OCI-M1 (cell line): ENCODE measurements around the gene PLEKHH1.
A peak's percentile ranks its signal among the peaks of the same experiment; 100 is the strongest.

Experiments
- DNase-seq: peaks from one replicate; lab custom pipeline; 2025; lab: John Stamatoyannopoulos, UW

The PLEKHH1 gene

DNA sequence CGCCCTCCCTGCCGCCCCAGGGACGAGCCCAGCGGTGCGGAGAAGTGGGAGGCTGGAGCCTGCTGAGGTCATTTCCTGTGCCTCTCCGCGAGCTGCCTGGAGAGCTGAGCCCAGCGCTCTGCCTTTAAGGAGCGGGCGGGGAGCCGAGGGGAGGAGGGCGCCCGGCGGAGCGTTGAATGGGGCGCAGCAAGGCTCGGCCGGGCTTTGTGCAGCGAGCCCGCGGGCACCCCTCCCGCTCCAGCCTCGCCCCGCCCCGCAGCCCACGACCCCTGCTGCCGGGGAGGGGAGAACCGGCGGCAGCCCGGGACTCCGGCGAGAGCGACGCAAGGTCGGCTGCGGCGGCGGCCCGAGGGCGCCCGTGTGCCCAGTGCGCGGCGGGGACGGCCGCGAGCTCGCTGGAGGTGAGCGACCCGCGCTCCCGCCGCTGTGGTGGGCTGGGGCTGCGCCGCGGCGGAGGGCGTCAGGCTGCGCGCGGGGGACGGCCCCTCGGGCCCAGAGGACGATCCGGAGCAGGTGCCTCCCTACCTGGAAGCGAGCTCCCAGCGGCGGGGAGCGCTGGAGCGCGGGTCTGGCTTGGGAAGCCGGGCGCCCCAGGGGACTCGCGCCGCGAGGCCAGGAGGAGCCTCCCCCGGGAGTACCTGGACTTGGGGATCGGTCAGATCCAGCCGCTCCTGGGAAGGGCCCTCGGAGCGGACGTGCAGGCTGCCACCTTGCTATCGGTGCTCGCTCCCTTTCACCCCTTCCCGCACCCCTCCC is at the start of gene PLEKHH1:
TSS of gene PLEKHH1 (plus strand) at position 293 of the 756 bp plus-strand sequence. CDS start 8,578 bp downstream, outside the sequence.
- DNase-seq = no peak

DNA sequence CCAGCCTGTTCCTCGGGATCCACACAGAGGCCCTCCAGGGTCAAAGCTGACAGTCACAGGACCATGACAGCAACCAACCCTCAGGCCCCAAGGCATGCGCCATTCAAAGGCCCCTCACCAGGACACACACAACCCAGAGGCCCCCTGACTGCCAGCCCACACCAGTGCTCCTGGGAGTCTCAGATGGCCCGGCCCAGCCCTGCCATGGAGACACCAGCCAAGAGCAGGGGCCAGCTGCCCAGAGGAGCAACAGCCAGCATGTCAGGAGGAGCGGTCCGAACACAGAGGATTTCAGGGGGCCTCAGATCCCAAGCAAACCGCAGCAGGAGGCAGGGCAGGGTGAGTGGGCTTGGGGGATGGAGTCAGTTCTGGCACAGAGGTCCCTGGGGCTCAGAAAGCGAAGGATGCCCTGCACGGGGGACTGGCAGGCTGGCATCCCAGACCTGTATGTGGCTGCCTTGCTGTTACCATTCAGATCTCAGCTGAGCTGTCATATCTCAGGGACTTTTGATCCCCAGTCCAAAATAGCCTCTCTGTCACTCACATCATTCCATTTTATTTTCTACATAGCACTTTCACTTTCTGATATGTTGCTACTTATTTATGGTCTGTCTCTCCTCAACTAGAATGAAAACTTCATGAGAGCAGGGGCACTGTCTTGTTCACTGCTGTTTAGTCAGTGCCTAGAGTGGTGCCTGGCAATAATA is 49.4 kb upstream of the PLEKHH1 start:
- no peak for DNase-seq

DNA sequence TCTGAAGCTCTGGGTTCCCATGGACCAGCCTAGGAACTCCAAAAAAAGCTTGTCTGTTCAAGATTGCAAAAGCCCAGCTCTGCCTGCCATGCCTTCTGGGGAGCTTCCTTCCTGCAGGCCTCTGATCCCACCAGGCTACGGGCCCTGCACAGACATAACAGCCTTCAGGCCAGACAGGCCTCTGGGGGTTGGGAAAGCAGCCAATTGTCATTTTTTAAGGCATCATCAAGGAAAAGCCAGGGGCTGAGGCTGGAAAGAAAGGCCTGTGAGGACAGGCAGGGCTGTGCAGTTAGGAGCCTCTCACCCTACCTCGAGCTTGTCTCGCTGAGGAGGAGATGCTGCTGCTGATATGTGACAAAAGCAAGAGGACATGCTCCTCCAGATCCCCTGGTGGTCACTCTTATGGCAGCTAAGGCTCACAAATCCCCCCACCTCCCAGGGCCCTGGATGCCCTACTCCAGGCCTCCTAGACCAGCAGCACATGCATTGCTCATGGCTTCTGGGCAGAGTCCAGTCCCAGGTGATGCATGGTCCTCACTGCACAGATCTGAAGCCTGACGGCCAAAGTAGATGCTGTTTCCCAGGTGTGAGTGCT is 47.5 kb upstream of the PLEKHH1 start:
- DNase-seq = no peak

DNA sequence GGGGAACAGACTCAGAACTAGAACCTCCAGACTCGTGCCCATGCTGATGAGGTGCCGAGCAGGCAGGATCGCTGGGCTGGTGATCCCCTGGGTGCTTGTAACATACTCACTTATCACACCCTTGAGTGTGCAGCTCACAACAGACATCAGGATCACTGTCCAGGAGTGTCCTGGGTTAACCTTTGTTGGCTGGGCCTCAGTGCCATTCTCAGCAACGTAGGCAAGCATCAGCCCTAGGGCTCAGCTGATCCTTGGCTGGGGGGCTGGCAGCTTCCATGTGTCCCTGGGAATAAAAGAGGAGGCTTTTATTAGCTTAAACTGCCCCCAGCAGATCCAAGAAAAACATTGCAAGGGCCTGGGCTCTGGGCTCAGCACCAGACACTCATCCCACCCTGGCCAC is 46.2 kb upstream of the PLEKHH1 start:
- DNase-seq = no peak

DNA sequence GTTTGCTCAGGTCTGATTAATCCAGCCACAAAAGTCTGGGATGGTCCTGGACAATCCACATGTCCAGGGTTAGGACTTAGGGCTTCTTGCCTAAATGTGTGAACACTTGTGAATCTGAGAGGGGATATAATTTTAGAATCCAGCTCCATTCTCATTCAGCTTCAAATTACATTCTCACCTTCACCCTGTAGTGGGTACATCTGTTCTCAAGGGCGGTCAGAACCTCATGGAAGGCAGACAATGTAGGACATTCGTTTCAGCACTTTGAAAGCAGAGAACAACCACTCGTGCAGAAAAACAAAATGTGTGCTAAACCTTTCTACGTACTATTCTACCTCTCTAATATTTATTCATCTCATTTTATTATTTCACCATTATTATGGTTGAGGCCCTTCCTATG is 45.8 kb upstream of the PLEKHH1 start:
- DNase-seq = no peak

DNA sequence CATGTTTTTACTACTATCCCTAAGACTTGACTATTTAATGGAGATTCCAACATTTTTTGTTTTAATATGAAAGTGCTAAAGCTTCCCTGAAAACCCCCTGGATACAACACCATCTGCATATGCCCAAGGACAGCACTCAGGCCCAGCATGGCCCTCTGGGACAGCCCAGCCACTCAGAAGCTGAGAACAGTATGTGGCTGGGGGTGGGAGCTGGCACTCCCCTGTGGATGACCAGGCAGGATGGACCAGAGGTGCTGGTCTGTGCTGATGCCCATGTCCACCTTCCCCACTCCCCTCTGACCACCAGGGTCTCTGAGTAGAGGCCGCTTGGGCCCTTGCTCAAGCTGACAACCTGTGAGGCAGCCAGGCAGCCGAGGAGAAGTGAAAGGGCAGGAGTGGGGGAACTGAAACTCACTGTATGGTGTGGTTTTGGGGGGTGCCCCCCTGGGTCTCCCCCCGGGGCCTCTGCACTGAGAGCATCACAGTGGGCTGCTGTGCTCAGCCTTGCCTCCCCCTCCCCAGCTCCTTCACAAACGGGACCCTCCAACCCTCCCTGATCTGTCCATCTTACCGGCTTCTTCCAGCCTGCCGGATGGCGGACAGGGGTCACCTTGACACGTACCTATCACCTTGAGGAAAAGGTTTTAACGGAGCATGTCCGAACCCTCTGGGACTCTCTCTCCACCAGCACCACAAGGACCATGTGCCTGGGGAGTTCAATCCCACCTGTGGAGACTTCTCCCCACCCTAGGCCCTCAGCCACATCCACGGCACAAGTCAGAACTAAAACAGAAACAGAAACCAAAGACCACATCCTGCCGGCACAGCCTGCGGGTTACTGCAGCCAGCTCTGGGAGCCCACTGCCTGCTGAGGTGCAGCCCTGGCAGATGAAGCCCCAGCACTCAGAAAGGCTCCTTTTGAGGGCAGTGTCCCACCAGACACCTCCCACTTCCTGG is 44.9 kb upstream of the PLEKHH1 start, which contains the start of gene TMEM229B:
TSS of gene TMEM229B (minus strand) at position 785 of the 957 bp plus-strand sequence. CDS start 14,798 bp downstream, outside the sequence.
- DNase-seq = peak; percentile 77

DNA sequence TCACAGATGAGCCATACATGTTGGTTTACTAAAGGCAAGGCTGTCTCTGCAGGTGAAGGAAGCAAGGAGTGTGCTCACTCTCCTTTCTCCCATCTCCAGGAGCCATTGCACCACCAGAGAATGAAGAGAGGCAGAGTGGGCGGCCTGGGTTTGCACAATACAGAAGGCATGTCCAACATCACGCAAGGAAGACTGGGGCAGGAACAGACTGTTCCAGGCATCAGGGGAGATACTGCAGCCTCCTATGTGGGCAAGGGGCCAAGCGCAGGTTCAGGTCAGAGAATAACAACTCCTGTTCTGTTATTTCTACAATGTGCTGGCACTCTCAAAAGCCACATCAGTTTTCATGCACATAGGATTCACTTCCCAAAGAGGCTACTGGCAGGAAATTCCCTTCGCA is 42.9 kb upstream of the PLEKHH1 start:
- DNase-seq = no peak

DNA sequence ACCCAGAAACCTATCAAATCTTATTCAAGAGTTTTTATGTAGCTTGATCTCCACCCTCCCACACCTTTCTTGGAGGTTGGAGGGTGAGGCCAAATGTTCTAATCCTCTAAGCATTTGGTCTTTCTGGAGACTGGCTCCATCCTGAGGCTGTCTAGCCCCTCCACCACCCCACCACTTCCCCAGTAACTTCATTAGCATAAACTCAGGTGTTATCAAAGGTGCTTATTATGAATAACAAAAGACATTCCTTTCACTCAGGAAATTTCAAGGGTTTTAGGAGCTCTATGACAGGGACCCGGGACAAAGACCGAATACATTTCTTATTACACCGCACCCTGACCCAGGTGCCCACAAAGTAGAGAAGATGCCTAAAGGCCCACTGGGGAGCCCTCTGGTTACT is 41.8 kb upstream of the PLEKHH1 start:
- DNase-seq = no peak

DNA sequence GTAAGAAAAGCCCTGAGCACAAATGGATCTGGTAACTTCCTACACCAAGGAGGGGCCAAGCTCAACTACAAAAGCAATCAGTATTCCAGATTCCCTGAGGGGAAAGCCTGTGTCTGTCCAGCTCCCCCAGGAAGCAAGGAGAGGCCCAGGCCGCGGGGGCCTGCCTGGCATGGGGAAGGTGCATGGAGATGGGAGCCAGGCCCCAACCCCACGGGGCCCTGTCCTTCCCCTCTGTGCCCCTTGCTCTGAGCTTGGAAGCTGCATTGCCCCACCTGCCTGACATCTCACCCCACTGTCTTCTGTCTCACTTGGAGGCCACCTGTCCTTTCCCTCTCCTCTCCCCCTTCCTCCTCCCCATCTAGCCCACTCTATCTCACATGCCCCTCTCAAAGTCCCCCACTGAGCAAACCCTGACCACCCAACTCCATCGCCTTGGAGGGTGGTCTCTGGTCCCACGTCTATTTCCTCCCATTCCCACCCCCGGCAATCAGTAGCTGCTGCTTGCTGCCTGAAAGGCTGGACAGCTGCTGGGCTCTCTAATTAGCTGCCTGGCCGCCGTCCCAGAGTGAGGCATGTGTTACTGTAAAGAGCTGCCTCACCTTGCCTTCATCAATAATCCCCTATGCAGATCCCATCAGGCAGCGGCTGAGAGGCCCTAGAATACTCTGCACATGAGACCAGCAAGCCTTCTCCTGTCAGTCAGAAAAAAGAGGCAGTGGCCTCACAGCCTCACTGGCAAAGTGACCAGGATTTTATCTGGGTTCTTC is 41.2 kb upstream of the PLEKHH1 start:
- DNase-seq = no peak

DNA sequence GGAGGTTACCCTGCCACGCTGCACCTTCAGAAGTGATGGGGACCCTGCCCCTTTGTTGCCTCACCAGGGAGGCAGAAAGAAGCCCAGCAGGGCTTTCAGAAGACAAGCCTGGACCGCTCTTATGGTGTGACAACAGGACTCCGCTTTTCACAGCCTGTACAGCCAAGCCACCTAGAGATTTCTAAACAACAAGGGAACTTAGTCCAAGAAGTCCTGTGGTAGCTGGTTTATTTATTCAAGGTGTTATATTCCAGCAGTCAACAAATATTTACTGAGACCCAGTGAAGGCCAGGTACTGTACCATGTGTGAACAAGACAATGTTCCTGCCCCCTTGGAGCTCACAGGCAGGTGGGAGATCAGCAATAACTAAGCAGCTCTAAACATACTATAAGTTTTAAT is 40.6 kb upstream of the PLEKHH1 start:
- DNase-seq = no peak

DNA sequence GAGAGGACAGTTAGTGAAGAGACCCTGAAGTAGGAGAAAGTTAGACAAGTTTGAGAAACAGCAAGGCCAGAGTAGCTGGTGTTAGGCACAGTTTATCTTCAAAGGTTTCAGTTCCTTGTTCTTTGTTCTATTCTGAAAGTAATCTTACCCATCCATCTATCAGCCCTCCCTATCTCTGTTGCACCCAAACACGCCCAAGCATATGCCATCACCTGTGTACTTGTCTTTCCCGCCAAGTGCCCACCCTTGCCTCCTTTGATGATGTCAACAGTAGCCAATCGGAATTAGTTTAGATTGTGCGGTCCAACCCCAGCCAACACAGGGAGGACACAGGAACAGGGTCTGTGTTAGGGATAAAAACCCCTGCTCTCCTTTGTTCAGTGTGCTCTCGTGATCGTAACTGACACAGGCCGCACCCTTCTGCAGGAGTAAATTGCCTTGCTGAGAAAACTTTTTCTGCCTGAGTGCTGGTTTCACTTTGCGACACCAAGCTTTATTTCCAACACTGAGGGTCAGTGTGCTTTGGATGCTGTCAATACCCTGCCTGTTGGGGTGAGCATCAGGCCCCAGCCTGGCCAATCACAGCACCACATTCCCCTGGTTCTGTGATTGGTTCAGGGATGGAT is 39.9 kb upstream of the PLEKHH1 start:
- DNase-seq = no peak

DNA sequence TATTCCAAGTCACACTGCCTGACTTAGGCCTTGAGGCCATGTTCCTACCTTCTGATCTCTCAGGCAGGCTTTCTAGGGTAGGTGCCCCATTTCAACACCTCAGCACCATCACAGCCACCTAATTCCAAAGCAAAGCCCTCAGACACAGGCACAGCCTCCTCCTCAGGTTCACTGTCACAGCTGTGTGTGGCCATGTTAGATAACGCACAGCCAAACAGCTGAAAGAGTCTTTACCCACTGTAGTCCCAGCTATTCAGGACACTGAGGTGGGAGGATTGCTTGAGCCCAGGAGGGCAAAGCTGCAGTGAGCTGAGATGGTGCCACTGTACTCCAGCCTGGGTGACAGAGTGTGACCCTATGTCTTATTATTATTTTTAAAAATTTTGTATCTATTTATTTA is 37.3 kb upstream of the PLEKHH1 start:
- DNase-seq = no peak

DNA sequence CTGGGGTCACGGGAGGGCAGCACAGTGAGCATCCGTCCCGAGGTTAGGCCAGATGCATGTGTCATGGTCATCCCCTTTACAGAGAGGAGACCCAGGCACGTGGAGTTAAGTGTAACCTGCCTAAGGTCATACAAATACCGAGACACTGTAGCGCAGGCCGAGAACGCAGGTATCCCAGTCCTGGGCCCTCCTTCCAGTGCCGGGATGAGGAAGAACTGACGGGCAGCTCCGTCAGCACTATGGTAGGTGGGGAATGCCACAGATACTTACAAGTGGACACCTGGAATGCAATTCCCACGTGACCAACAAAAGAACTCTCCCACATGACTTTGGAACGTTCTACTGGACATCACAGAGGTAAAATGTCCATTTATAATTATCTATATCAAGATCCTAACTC is 35.9 kb upstream of the PLEKHH1 start:
- DNase-seq = no peak

DNA sequence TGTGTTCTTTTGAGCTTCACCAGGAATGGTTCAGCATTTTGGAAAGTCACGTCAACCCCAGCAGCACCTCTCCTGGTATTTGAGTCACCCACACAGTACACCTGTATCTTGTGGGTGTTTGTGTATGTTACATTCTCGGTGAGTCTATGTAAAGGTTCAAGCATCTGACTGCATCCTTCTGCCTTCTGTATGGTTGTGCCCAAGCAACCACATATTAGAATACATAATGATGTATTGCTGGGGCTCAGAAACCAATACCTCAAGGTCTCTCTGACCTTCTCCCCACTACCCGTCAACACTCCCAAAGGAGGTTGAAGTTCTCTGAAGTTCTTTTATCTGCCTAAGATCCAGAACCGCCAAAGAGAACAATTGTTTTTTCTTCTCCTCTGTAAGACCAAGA is 35.4 kb upstream of the PLEKHH1 start:
- DNase-seq = no peak

DNA sequence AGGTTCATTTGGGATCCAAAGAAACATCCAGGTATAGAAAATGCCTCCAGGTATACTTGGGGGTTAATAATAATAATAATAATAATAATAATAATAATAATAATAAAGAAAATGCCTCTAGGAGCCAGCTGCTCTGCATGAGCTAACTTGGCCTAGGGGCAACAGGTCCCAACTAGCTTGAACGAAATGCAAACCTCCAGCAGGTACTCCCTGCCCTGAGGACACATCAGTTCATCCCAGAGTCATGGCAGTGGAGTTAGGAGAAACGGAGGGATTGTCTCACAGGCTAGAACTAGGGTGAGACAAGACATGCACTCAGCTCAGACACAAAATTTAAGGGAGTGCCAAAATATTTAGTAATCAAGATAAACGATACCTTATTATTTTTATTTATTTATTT is 32.1 kb upstream of the PLEKHH1 start:
- DNase-seq = no peak

DNA sequence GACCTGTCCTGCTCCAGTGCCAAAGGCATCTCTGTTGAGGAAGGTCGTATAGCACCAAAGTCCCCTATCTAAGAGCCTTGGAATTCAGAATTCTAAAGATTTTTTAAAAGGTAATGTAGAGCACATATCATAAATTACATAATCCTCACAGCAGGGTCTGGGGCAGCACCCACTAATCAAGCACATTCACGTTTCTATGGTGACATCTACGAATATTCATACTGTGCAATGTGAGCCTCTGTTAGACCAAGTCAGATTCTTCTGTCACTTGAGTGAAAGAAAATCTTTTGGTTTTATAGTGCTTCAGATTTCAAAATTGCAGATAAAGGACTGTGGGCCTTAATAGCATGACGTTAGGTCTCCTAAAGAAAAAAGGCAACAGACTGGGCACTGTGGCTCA is 31.4 kb upstream of the PLEKHH1 start:
- no peak for DNase-seq

DNA sequence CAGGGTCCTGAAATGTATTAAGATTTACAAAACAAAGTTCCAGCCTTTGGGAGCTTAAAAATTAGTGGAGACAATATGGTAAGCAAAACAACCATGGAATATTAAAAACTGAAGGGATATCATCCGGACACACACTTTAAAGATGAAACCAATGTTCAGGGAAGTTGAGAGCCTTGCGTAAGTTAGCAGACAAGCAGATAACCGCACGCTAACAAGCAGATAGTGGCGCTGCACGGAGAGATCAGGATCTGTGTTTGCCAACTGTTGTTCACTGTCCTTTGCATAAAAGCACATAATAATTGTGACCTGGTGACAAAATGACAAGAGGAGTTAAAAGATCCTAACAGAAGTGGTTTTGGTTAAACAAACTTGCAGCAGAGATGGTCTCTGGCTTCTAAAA is 30.2 kb upstream of the PLEKHH1 start:
- peak; percentile 39 for DNase-seq

DNA sequence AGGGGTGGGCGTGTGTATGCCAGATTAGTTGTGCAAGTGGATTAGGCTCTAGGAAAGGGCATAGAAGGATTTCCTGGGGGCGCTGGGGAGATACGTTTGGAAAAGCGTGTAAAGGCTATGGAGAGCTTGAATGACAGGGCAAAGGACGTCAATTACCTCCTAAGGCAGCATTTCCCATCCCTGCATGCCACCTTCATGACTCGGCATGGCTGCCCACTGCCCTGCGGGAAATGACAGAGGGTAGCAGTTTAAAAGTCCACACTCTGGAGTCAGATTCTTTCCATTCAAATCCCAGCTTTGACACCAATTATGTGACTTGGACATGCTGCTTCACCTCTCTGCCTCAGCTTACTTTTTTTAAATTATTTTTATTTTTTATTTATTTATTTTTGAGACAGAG is 29.8 kb upstream of the PLEKHH1 start:
- no peak for DNase-seq

DNA sequence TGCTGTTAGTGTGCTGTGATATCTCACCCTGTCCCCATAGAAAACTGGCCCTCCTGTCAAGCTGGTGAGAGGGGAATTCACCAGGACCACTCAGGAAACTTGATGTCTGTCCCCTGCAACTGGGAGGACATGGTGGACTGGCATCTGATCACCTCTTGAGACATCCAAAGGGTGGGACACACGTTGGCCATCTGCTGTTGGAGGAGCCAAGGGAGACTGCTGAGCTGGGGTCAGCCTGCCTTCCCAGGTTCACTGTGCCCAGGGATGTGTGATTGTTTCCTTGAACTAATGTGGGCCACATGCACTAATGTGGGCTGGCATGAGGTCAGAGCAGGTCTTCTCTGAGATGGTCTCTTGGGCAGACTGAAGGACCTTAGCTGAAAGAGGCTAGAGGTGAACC is 27.8 kb upstream of the PLEKHH1 start:
- no peak for DNase-seq

DNA sequence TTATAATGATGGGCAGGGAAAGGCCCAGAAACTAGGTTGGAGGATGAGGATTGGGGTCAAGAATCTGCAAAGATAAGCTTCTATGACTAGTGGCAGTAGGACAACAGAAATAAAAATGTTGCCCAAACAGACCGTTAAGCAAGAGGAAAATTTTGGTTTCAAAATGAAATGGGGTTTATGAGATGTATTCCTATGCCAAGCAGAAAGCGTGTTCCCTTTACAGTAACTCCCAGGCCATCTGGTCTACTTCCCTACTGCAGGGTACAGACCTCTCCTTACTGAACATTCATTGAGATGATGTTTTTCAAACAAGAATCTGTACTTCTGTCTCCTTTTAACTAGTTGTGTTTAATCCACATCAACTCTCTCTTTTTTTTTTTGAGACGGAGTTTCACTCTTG is 24.1 kb upstream of the PLEKHH1 start:
- no peak for DNase-seq

DNA sequence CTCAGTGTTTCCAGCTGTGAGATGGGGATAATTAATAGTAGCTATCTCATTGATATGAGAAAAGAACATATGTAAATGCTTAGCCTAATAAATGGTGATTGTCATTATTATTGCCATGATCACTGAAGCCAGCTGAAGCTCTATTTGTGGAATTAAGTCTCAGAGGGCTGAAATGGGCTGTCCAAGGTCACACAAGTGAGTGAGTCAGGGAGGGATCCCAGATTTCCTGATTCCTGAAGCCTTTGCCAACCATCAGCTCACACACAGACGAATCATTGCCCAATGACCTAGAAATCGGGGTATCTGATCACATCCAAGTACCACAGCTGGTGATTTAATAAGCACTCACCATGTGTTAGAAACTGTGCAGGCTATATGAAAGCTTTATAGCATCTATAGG is 23.0 kb upstream of the PLEKHH1 start:
- DNase-seq = no peak
